ENCODE measurements around the gene GGTLC3. TPM values are rescaled to one million over a fixed set of nuclear protein-coding genes. Genes with fewer than 3 reads are reported as not detected.
"Not testable (repeated sequence)": the region's sequence is repeated elsewhere in the genome, so short reads cannot be mapped to it uniquely, and the experiment has no call there.

GGTLC3 gene
- polyA plus RNA-seq, 1 experiment = not detected

GRCh38 chr22:18533633-18534032 lies 15.7 kb upstream of the GGTLC3 start:
- DNase-seq (ENCODE audit: low read depth); POLR2A ChIA-PET; H3K27me3 ChIP-seq (ENCODE audit: control insufficient read depth, insufficient read depth, low read length); H3K36me3 ChIP-seq (ENCODE audit: control insufficient read depth, insufficient read depth, low read length); CTCF ChIA-PET; H3K4me3 ChIP-seq (ENCODE audit: low read depth, low read length): not testable (repeated sequence)

GRCh38 chr22:18529416-18530145 lies 11.6 kb upstream of the GGTLC3 start:
- CTCF ChIA-PET; H3K36me3 ChIP-seq (ENCODE audit: control insufficient read depth, insufficient read depth, low read length); H3K4me3 ChIP-seq (ENCODE audit: low read depth, low read length); DNase-seq (ENCODE audit: low read depth); POLR2A ChIA-PET; H3K27me3 ChIP-seq (ENCODE audit: control insufficient read depth, insufficient read depth, low read length): not testable (repeated sequence)

GRCh38 chr22:18528597-18529415 lies 10.8 kb upstream of the GGTLC3 start:
- DNase-seq (ENCODE audit: low read depth); H3K36me3 ChIP-seq (ENCODE audit: control insufficient read depth, insufficient read depth, low read length); POLR2A ChIA-PET; H3K27me3 ChIP-seq (ENCODE audit: control insufficient read depth, insufficient read depth, low read length); CTCF ChIA-PET: not testable (repeated sequence)
- H3K4me3 ChIP-seq (ENCODE audit: low read depth, low read length) = peak overlapping the region; percentile 43

GRCh38 chr22:18527752-18528596 lies 10.0 kb upstream of the GGTLC3 start, which contains the start of gene TMEM191B:
Gene TMEM191B, plus strand, starts transcription at chr22:18527802. Its CDS starts 179 bp downstream, at chr22:18527981.
- DNase-seq (ENCODE audit: low read depth); H3K36me3 ChIP-seq (ENCODE audit: control insufficient read depth, insufficient read depth, low read length); H3K27me3 ChIP-seq (ENCODE audit: control insufficient read depth, insufficient read depth, low read length); CTCF ChIA-PET; POLR2A ChIA-PET: not testable (repeated sequence)
- H3K4me3 ChIP-seq (ENCODE audit: low read depth, low read length) = peak within 1 kb of the TSS; percentile 43

- POLR2A ChIA-PET, CTCF ChIA-PET: not testable (repeated sequence)
Measured at GRCh38 chr22:18523328-18523727, 5.4 kb upstream of the GGTLC3 start.

GRCh38 chr22:18522762-18523161 lies 4.8 kb upstream of the GGTLC3 start:
- POLR2A ChIA-PET; H3K4me3 ChIP-seq (ENCODE audit: low read depth, low read length): not testable (repeated sequence)

More at GRCh38 chr22:18523328-18523727, 5.4 kb upstream of the GGTLC3 start:
- H3K27me3 ChIP-seq (ENCODE audit: control insufficient read depth, insufficient read depth, low read length); H3K4me3 ChIP-seq (ENCODE audit: low read depth, low read length); DNase-seq (ENCODE audit: low read depth); H3K36me3 ChIP-seq (ENCODE audit: control insufficient read depth, insufficient read depth, low read length): not testable (repeated sequence)

GRCh38 chr22:18513454-18513853 lies 4.5 kb downstream of the GGTLC3 start:
- CTCF ChIA-PET; H3K4me3 ChIP-seq (ENCODE audit: low read depth, low read length); H3K36me3 ChIP-seq (ENCODE audit: control insufficient read depth, insufficient read depth, low read length); DNase-seq (ENCODE audit: low read depth); H3K27me3 ChIP-seq (ENCODE audit: control insufficient read depth, insufficient read depth, low read length); POLR2A ChIA-PET: not testable (repeated sequence)

More at GRCh38 chr22:18522762-18523161, 4.8 kb upstream of the GGTLC3 start:
- H3K27me3 ChIP-seq (ENCODE audit: control insufficient read depth, insufficient read depth, low read length); DNase-seq (ENCODE audit: low read depth); H3K36me3 ChIP-seq (ENCODE audit: control insufficient read depth, insufficient read depth, low read length); CTCF ChIA-PET: not testable (repeated sequence)

- DNase-seq (ENCODE audit: low read depth); CTCF ChIA-PET; H3K27me3 ChIP-seq (ENCODE audit: control insufficient read depth, insufficient read depth, low read length); POLR2A ChIA-PET; H3K36me3 ChIP-seq (ENCODE audit: control insufficient read depth, insufficient read depth, low read length); H3K4me3 ChIP-seq (ENCODE audit: low read depth, low read length): not testable (repeated sequence)
Measured at GRCh38 chr22:18512378-18512777, 5.6 kb downstream of the GGTLC3 start.

GRCh38 chr22:18511327-18511726 lies 6.6 kb downstream of the GGTLC3 start:
- H3K27me3 ChIP-seq (ENCODE audit: control insufficient read depth, insufficient read depth, low read length); DNase-seq (ENCODE audit: low read depth); POLR2A ChIA-PET; H3K36me3 ChIP-seq (ENCODE audit: control insufficient read depth, insufficient read depth, low read length); CTCF ChIA-PET; H3K4me3 ChIP-seq (ENCODE audit: low read depth, low read length): not testable (repeated sequence)

- H3K4me3 ChIP-seq (ENCODE audit: low read depth, low read length); H3K27me3 ChIP-seq (ENCODE audit: control insufficient read depth, insufficient read depth, low read length); H3K36me3 ChIP-seq (ENCODE audit: control insufficient read depth, insufficient read depth, low read length); DNase-seq (ENCODE audit: low read depth); CTCF ChIA-PET; POLR2A ChIA-PET: not testable (repeated sequence)
Measured at GRCh38 chr22:18496227-18496626, 21.7 kb downstream of the GGTLC3 start.

Data from BJ (cell line).